Measurements from ENCODE around the gene SLC24A1.

GRCh38 chr15:65603134-65603533 is 18.6 kb upstream of the SLC24A1 start:
- TF ChIP-seq POLR2A (IDR thresholded peaks at IDR 0.05) (no peak), CTCF (IDR thresholded peaks at IDR 0.05) (no peak)
